GM19035 (cell line): ENCODE data around the gene TSC22D2.

Experiments used
- ATAC-seq: cut with Tn5 transposase; IDR thresholded peaks from one replicate; pipeline ENCODE4 v1.9.1; 2021; ENCODE audit not compliant: unreplicated experiment

TSC22D2 gene

GRCh38 chr3:150384296-150385212 lies 23.5 kb upstream of the TSC22D2 start:
- ATAC-seq: peak; percentile 99

- ATAC-seq: peak; percentile 30
Observed at GRCh38 chr3:150385296-150386242, 22.5 kb upstream of the TSC22D2 start.

GRCh38 chr3:150388498-150389418 lies 19.3 kb upstream of the TSC22D2 start:
- ATAC-seq: no peak

- ATAC-seq: no peak
Observed at GRCh38 chr3:150390087-150390486, 18.0 kb upstream of the TSC22D2 start.

GRCh38 chr3:150391161-150391560 lies 16.9 kb upstream of the TSC22D2 start:
- no peak for ATAC-seq

- ATAC-seq: no peak
Observed at GRCh38 chr3:150393745-150394144, 14.4 kb upstream of the TSC22D2 start.

- ATAC-seq: no peak
Observed at GRCh38 chr3:150394606-150395005, 13.5 kb upstream of the TSC22D2 start.

- ATAC-seq: no peak
Observed at GRCh38 chr3:150396491-150396890, 11.6 kb upstream of the TSC22D2 start.

GRCh38 chr3:150396956-150397550 lies 11.0 kb upstream of the TSC22D2 start:
- ATAC-seq: no peak

GRCh38 chr3:150399060-150399459 lies 9.0 kb upstream of the TSC22D2 start:
- ATAC-seq: no peak

GRCh38 chr3:150401285-150401684 lies 6.8 kb upstream of the TSC22D2 start:
- ATAC-seq: no peak

GRCh38 chr3:150402217-150402616 lies 5.9 kb upstream of the TSC22D2 start:
- ATAC-seq: no peak

- no peak for ATAC-seq
Observed at GRCh38 chr3:150404023-150404422, 4.1 kb upstream of the TSC22D2 start.

GRCh38 chr3:150407051-150407807 lies 869 bp upstream of the TSC22D2 start:
- no peak for ATAC-seq

GRCh38 chr3:150407808-150408220 lies 284 bp upstream of the TSC22D2 start:
- peak; percentile 2 for ATAC-seq

- no peak for ATAC-seq
Observed at GRCh38 chr3:150409125-150409511, 1.0 kb downstream of the TSC22D2 start.

GRCh38 chr3:150409512-150410310 lies 1.6 kb downstream of the TSC22D2 start:
- peak; percentile 33 for ATAC-seq

- ATAC-seq: peak; percentile 3
Observed at GRCh38 chr3:150410311-150411105, 2.4 kb downstream of the TSC22D2 start.
